Endothelial cell (in vitro differentiated cells): Measurements from ENCODE around the gene PTAFR. TPM values are rescaled to one million over a fixed set of nuclear protein-coding genes. Genes with fewer than 3 reads are reported as not detected.

ENCODE experiments used
- DNase-seq: peaks from one replicate; pipeline ENCODE4 v3.0.0; 2021; ENCODE audit warnings: low spot score
- H3K27ac Mint-ChIP-seq: one replicate; pipeline ENCODE4 v1.8.0; 2021; ENCODE audit warnings: mixed read lengths, inconsistent platforms; ENCODE audit not compliant: unreplicated experiment
- H3K27me3 Mint-ChIP-seq: one replicate; pipeline ENCODE4 v1.8.0; 2021; ENCODE audit warnings: mild to moderate bottlenecking, moderate library complexity, mixed read lengths, inconsistent platforms; ENCODE audit not compliant: unreplicated experiment
- H3K36me3 Mint-ChIP-seq: one replicate; pipeline ENCODE4 v1.8.0; 2021; ENCODE audit warnings: mild to moderate bottlenecking, low read depth, mixed read lengths, inconsistent platforms; ENCODE audit not compliant: unreplicated experiment
- H3K4me1 Mint-ChIP-seq: one replicate; pipeline ENCODE4 v1.8.0; 2021; ENCODE audit warnings: mild to moderate bottlenecking, mixed read lengths, inconsistent platforms; ENCODE audit not compliant: unreplicated experiment
- H3K4me3 Mint-ChIP-seq: one replicate; pipeline ENCODE4 v1.8.0; 2021; ENCODE audit warnings: mild to moderate bottlenecking, mixed read lengths, inconsistent platforms; ENCODE audit not compliant: unreplicated experiment
- H3K9me3 Mint-ChIP-seq: one replicate; pipeline ENCODE4 v1.8.0; 2021; ENCODE audit warnings: mixed read lengths, inconsistent platforms; ENCODE audit not compliant: unreplicated experiment
- CTCF ChIP-seq: fragments of 200-600 bp; sonication (generic); IDR thresholded peaks from one replicate; pipeline ENCODE4 v1.5.0; 2021; ENCODE audit warnings: antibody characterized with exemption; ENCODE audit not compliant: unreplicated experiment
- total RNA-seq: library from RNA; stranded (reverse); fragmentation: NEBNext Ultra II Directional; extraction: Animal tissue kit (Norgen Biotek cat#: 25700); gene quantifications from one replicate; pipeline ENCODE4 v1.2.1, GENCODE V29; 2021; ENCODE audit not compliant: unreplicated experiment

The PTAFR gene
- total RNA-seq, 1 donor from 2014 or later: 0.72 TPM

DNA sequence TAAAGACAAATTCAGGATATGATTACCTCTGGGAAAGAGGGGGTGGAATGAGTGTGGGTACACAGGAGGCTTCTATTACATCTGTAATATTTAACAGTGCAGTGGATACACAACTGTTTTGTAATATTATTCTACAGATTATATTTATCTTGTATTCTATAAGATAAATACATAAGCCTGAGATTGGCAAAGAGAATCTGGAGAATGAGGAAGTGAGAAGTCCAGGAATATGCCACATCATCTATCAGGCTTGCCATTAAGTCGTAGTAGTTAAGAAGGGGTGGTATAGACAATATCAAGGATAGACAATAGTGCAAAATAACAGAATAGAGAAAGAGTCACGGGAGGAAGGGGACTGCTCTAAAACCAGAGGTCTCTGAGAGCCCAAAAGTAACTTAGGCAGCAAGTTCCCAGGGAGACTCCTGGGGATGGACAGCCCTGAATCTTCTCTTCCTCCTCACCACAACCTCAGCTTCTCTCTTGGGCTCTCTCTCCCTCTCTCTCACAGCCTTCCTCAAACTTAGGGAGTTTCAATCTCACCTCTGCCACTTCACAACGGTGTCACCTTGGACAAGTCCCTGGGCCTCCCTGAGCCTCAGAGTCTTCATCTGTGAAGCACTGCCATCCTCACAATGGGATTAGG, 14.0 kb upstream of the PTAFR start:
- H3K27me3 Mint-ChIP-seq: peaks cover 2% of the 10 kb centered on the region
- H3K4me3 Mint-ChIP-seq: no peak overlapping the region
- no peak for TF ChIP-seq CTCF
- H3K27ac Mint-ChIP-seq: peak overlapping the region; percentile 76
- peaks cover 14% of the 10 kb centered on the region for H3K4me1 Mint-ChIP-seq
- H3K9me3 Mint-ChIP-seq: no peaks in the 10 kb centered on the region
- H3K36me3 Mint-ChIP-seq: peaks cover 8% of the 10 kb centered on the region
- no peak for DNase-seq

DNA sequence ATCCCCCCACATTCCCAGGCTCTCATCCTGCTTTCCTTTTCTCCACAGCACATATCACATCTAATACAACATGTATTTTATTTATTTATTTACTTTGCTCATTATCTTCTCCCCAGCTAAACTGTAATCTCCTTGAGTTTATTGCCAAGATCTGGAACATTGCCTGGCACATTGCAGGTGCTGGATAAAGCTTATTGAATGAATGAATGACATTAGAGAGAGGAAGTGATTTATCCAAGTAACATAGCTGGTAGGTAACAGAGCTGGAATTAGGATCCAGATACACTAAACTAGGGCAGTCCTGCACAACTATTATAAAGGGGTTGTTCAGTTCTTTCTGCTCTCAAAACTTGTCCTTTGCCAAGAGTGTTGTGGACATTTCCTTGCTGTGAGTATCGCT, 8.6 kb upstream of the PTAFR start:
- Mint-ChIP-seq H3K27ac (no peak overlapping the region), H3K27me3 (no peaks in the 10 kb centered on the region), H3K4me3 (no peak overlapping the region), H3K36me3 (no peaks in the 10 kb centered on the region), H3K4me1 (no peaks in the 10 kb centered on the region), H3K9me3 (no peaks in the 10 kb centered on the region)
- DNase-seq: no peak
- no peak for TF ChIP-seq CTCF

GRCh38 chr1:28180306-28181305, 4.1 kb upstream of the PTAFR start:
- no peaks in the 10 kb centered on the region for H3K36me3 Mint-ChIP-seq
- TF ChIP-seq CTCF: no peak

DNA sequence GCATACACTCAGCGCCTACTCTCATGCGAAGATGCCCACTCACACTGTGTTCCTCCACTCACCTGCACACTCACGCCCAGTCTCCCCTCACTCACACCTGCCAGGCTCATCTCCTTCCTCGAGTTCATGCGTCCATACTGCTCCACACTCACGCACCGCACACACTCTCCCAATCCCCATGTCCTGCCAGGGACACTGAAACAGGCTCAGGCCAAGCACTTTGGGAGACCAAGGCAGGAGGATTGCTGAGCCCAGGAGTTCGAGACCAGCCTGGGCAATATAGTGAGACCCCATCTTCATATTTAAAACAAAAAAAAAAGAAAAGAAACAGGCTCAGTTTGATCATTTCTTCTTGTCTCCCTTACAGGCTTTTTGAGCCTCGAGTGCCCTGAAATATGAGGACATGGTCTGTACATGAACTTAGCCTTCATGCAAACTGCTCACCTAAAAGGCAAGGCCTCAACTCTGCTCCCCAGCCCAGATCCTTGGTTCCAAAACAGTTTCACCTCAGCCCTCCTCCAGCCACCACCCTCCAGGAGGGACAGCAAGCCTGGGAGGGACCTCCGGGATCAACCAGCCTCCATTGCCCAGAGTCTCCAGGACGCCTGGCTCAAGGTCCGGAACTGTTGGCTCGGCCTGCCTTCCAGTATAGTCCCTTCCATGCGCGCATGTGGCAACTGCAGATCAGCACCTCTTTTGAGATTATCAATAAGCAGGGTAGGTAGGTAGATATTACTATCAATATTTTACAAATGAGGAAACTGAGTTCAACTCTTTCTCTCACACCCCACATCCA, 2.4 kb upstream of the PTAFR start:
- H3K27me3 Mint-ChIP-seq: no peaks in the 10 kb centered on the region
- no peaks in the 10 kb centered on the region for H3K36me3 Mint-ChIP-seq
- H3K4me3 Mint-ChIP-seq: no peak overlapping the region
- H3K9me3 Mint-ChIP-seq: no peaks in the 10 kb centered on the region
- DNase-seq: no peak
- H3K4me1 Mint-ChIP-seq: peaks cover under 1% of the 10 kb centered on the region
- no peak for TF ChIP-seq CTCF
- no peak overlapping the region for H3K27ac Mint-ChIP-seq

More at GRCh38 chr1:28180306-28181305, 4.1 kb upstream of the PTAFR start:
- H3K4me3 Mint-ChIP-seq: no peak overlapping the region
- DNase-seq: no peak
- no peaks in the 10 kb centered on the region for H3K9me3 Mint-ChIP-seq
- no peaks in the 10 kb centered on the region for H3K4me1 Mint-ChIP-seq
- no peak overlapping the region for H3K27ac Mint-ChIP-seq
- H3K27me3 Mint-ChIP-seq: no peaks in the 10 kb centered on the region
